Vagina (tissue), 2 donors: ENCODE data around the gene ARID3A. TPM values are rescaled to one million over a fixed set of nuclear protein-coding genes. Genes with fewer than 3 reads are reported as not detected.

Experiments used
- DNase-seq, 2 donors: peaks; one replicate each; pipeline ENCODE4 v3.0.0-alpha.2; 2017; ENCODE audit errors: extremely low spot score in 2 of 2
- H3K27ac ChIP-seq: fragments of 200-600 bp; sonication (generic); one replicate; pipeline ENCODE4 v1.5.1; 2019
- H3K27me3 ChIP-seq: fragments of 200-600 bp; sonication (generic); one replicate; pipeline ENCODE4 v1.5.1; 2019
- H3K36me3 ChIP-seq, 2 donors: fragments of 200-600 bp; sonication (generic); one replicate each; pipeline ENCODE4 v1.5.1; 2017 to 2019
- H3K4me1 ChIP-seq: fragments of 200-600 bp; sonication (generic); one replicate; pipeline ENCODE4 v1.5.1; 2019
- H3K4me3 ChIP-seq, 2 donors: fragments of 200-600 bp; sonication (generic); 1 replicate in 1 of 2; 2 replicates in 1 of 2; pipeline ENCODE4 v1.5.1; 2016 to 2019
- H3K9me3 ChIP-seq: fragments of 200-600 bp; sonication (generic); one replicate; pipeline ENCODE4 v1.5.1; 2019
- CTCF ChIP-seq, 3 experiments: fragments of 450-650 bp in 2 of 3; fragments of 200-600 bp in 1 of 3; sonication (generic) in 1 of 3; IDR thresholded peaks; one replicate each; pipeline ENCODE4 v1.5.1; 2017 to 2019; ENCODE audit warnings: antibody characterized with exemption in 3 of 3, mild to moderate bottlenecking in 2 of 3, moderate library complexity in 2 of 3
- POLR2A ChIP-seq, 2 donors: fragments of 450-650 bp; IDR thresholded peaks; one replicate each; pipeline ENCODE4 v1.6.1; 2017; ENCODE audit warnings: antibody characterized with exemption in 2 of 2, mild to moderate bottlenecking in 2 of 2, moderate library complexity in 2 of 2
- POLR2AphosphoS5 ChIP-seq, 2 donors: sonication (generic); formaldehyde crosslinking; IDR thresholded peaks; one replicate each; pipeline ENCODE4 v1.9.0; 2017; ENCODE audit warnings: antibody characterized with exemption in 2 of 2, mild to moderate bottlenecking in 2 of 2, low read depth in 1 of 2; ENCODE audit not compliant: insufficient read depth in 1 of 2
- intact Hi-C: fragments of 100-400 bp; cut with DNase I; formaldehyde crosslinking; loops from one replicate; pipeline ENCODE4 v1.15.1; 2023
- total RNA-seq: library from RNA; depleted of rRNA; stranded (reverse); fragments of >200 nt; gene quantifications from one replicate; pipeline ENCODE4 v1.2.3, GENCODE V29; 2016

Gene ARID3A
- total RNA-seq, 1 donor from 2014 or later: 10.3 TPM

DNA sequence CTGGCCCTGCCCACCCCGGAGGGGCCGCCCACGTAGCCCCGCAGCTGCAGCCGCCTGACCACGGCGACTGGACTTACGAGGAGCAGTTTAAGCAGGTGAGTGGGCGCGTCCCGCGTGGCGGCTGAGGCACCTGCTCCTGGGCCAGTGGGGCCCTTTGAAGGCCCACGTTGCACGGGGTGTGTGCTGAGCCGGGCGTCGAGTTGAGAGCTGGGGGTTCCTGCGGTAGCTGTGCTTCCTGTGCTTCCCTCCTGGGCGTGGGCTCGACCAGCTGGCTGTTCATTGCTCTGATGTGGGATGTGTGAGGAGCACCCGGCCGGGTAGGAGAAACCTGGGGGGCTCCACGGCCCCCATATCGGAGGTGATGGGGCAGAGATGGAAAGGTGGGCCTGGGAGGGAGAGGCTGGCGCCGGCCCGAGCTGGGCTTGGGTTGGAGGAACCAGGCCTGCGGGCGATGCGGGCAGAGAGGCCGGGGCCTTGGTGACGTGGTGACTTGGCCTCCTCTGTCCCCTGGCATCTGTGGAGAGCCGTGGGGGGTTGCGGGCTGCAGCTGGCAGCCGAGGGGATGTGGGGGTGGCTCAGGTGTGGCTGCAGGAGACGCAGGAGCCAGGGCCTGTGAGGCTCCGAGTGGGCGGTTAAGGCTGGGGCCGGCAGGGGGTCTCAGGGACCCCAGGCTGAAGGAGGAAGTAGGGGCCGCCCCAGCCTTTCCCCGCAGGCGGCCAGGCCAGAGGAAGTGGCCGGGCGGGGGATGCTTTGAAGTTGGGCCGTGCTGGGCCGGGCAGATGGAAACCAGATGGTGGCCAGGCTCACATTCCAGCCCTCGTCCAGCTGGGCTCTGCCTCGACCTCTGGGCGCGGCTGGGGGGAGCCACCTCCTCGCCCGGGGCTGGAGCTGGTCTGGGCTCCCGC lies 7.1 kb downstream of the ARID3A start:
- Histone ChIP-seq H3K4me1 (peaks cover 53% of the 10 kb centered on the region), H3K9me3 (no peaks in the 10 kb centered on the region), H3K36me3 (no peaks in the 10 kb centered on the region), H3K27me3 (no peaks in the 10 kb centered on the region), H3K27ac (peak overlapping the region; percentile 48), H3K4me3 (peak overlapping the region; percentile 15 to 39)
- TF ChIP-seq POLR2AphosphoS5 (IDR thresholded peaks at IDR 0.05; ENCODE audit: insufficient read depth in 1 of 2, low read depth in 1 of 2): peak in 1 of 2 donors; percentile 84
- TF ChIP-seq CTCF (IDR thresholded peaks at IDR 0.05): no peak
- no peak for TF ChIP-seq POLR2A (IDR thresholded peaks at IDR 0.05)
- intact Hi-C loops: no loop called here
- DNase-seq: no peak

DNA sequence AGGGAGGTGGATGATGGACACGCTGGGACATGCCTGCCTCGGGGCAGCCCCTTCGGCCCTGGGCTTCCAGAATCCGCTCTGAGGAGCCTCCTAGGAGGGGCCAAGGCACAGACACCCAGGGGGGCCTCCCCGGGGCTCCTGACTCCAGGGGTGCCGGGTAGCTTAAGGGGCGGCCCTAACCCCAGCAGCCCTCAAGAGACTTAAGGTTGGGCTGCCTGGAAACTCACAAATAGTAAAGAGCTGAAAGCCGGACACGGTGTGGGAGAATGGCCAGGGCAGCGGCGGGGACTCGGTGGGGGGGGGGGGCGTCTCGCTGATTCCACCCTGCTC lies 7.7 kb downstream of the ARID3A start:
- peak overlapping the region; percentile 15 to 39 for H3K4me3 ChIP-seq
- no peaks in the 10 kb centered on the region for H3K9me3 ChIP-seq
- no peaks in the 10 kb centered on the region for H3K27me3 ChIP-seq
- TF ChIP-seq CTCF (IDR thresholded peaks at IDR 0.05) (no peak), POLR2AphosphoS5 (IDR thresholded peaks at IDR 0.05; ENCODE audit: insufficient read depth in 1 of 2, low read depth in 1 of 2) (no peak), POLR2A (IDR thresholded peaks at IDR 0.05) (no peak)
- no peaks in the 10 kb centered on the region for H3K36me3 ChIP-seq
- H3K27ac ChIP-seq: peak overlapping the region; percentile 48
- H3K4me1 ChIP-seq: peaks cover 47% of the 10 kb centered on the region
- DNase-seq: no peak
- intact Hi-C loops: no loop called here

- intact Hi-C loops: no loop called here
- TF ChIP-seq POLR2A (IDR thresholded peaks at IDR 0.05) (no peak), CTCF (IDR thresholded peaks at IDR 0.05) (no peak)
- Histone ChIP-seq H3K9me3 (no peaks in the 10 kb centered on the region), H3K4me1 (peaks cover 43% of the 10 kb centered on the region), H3K27ac (peak overlapping the region; percentile 48), H3K4me3 (peak overlapping the region in 1 of 2 donors; percentile 15), H3K36me3 (no peaks in the 10 kb centered on the region), H3K27me3 (no peaks in the 10 kb centered on the region)
- DNase-seq: no peak
Measured at GRCh38 chr19:934197-934840, 8.5 kb downstream of the ARID3A start.

DNA sequence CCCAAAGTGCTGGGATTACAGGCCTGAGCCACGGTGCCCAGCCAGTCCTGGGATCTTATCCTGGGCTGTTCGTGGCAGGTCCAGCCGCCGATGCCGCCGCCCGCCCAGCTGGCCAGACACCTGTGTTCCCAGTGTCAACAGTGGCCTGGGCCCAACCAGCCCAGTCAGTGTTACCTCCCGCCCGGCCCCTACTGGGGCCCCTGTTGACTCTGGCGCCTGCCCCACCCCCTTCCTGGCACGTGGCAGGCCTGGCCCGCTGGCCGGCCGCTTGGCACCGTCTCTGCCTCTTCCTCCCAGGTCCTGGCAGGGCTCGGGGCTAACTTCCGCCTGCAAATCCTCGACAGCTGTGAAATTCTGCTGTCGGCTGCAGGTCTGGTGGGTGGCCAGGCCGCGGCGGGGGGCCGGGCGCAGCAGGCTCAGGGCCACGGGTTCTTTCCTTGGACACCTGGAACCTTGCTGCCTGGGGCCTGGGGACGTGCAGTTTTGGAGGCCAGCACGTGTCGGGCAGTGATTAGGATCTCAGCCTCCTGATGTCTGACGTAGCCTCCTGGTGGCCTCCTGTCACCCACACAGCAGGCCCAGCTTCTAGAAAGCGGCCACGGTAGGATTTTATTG lies 9.1 kb downstream of the ARID3A start:
- Histone ChIP-seq H3K9me3 (no peaks in the 10 kb centered on the region), H3K27me3 (no peaks in the 10 kb centered on the region), H3K4me1 (peaks cover 45% of the 10 kb centered on the region), H3K27ac (peak overlapping the region; percentile 48), H3K36me3 (no peaks in the 10 kb centered on the region), H3K4me3 (no peak overlapping the region)
- intact Hi-C loops: no loop called here
- DNase-seq: no peak
- TF ChIP-seq POLR2AphosphoS5 (IDR thresholded peaks at IDR 0.05; ENCODE audit: insufficient read depth in 1 of 2, low read depth in 1 of 2) (peak; percentile 76 to 89), CTCF (IDR thresholded peaks at IDR 0.05) (no peak), POLR2A (IDR thresholded peaks at IDR 0.05) (no peak)
